Measurements from ENCODE around the gene TMA7B.

Gene TMA7B

GRCh38 chr22:39984746-39985145, 24.5 kb downstream of the TMA7B start:
- no peak overlapping the region for H3K27ac ChIP-seq
- TF ChIP-seq ZFX (IDR thresholded peaks at IDR 0.05; ENCODE audit: borderline replicate concordance): no peak
- no peak for TF ChIP-seq CTCF (IDR thresholded peaks at IDR 0.05)

GRCh38 chr22:39985383-39986035, 25.3 kb downstream of the TMA7B start:
- no peak overlapping the region for H3K27ac ChIP-seq
- TF ChIP-seq CTCF (IDR thresholded peaks at IDR 0.05) (no peak), ZFX (IDR thresholded peaks at IDR 0.05; ENCODE audit: borderline replicate concordance) (no peak)

- H3K27ac ChIP-seq: no peak overlapping the region
- TF ChIP-seq CTCF (IDR thresholded peaks at IDR 0.05) (no peak), ZFX (IDR thresholded peaks at IDR 0.05; ENCODE audit: borderline replicate concordance) (no peak)
Measured at GRCh38 chr22:39988386-39989114, 28.4 kb downstream of the TMA7B start.

- no peak overlapping the region for H3K27ac ChIP-seq
- TF ChIP-seq ZFX (IDR thresholded peaks at IDR 0.05; ENCODE audit: borderline replicate concordance) (no peak), CTCF (IDR thresholded peaks at IDR 0.05) (no peak)
Measured at GRCh38 chr22:39989633-39990032, 29.4 kb downstream of the TMA7B start.

- TF ChIP-seq CTCF (IDR thresholded peaks at IDR 0.05) (no peak), ZFX (IDR thresholded peaks at IDR 0.05; ENCODE audit: borderline replicate concordance) (no peak)
- no peak overlapping the region for H3K27ac ChIP-seq
Measured at GRCh38 chr22:39990686-39991085, 30.5 kb downstream of the TMA7B start.

GRCh38 chr22:39991159-39991860, 31.1 kb downstream of the TMA7B start:
- TF ChIP-seq CTCF (IDR thresholded peaks at IDR 0.05) (no peak), ZFX (IDR thresholded peaks at IDR 0.05; ENCODE audit: borderline replicate concordance) (no peak)

More at GRCh38 chr22:39991159-39991860, 31.1 kb downstream of the TMA7B start:
- H3K27ac ChIP-seq: no peak overlapping the region
